Hepatocyte (in vitro differentiated cells): ENCODE data around the gene NFKBIA. TPM values are rescaled to one million over a fixed set of nuclear protein-coding genes. Genes with fewer than 3 reads are reported as not detected.

ENCODE experiments used
- DNase-seq: peaks from one replicate; pipeline ENCODE4 v3.0.0-alpha.2; 2016; ENCODE audit warnings: low spot score
- H2AFZ ChIP-seq: fragments of 200-600 bp; sonication (generic); 2 replicates; pipeline ENCODE4 v1.6.0; 2016; ENCODE audit warnings: antibody characterized with exemption, mild to moderate bottlenecking
- H3K27ac ChIP-seq: fragments of 200-600 bp; sonication (generic); 2 replicates; pipeline ENCODE4 v1.5.1; 2016; ENCODE audit warnings: mild to moderate bottlenecking
- H3K27me3 ChIP-seq: fragments of 200-600 bp; sonication (generic); 2 replicates; pipeline ENCODE4 v1.6.1; 2016
- H3K36me3 ChIP-seq: fragments of 200-600 bp; sonication (generic); replicated peaks from 2 replicates; pipeline ENCODE4 v1.5.1; 2016; ENCODE audit warnings: low read depth; ENCODE audit not compliant: insufficient read depth
- H3K4me1 ChIP-seq: fragments of 200-600 bp; sonication (generic); 2 replicates; pipeline ENCODE4 v1.5.1; 2016; ENCODE audit warnings: mild to moderate bottlenecking, moderate library complexity; ENCODE audit not compliant: insufficient read depth
- H3K4me2 ChIP-seq: fragments of 200-600 bp; sonication (generic); 2 replicates; pipeline ENCODE4 v1.6.0; 2016
- H3K4me3 ChIP-seq: fragments of 200-600 bp; sonication (generic); 2 replicates; pipeline ENCODE4 v1.5.1; 2016; ENCODE audit warnings: mild to moderate bottlenecking
- H3K79me2 ChIP-seq: fragments of 200-600 bp; sonication (generic); 2 replicates; pipeline ENCODE4 v1.6.0; 2017; ENCODE audit warnings: mild to moderate bottlenecking
- H3K9me2 ChIP-seq: fragments of 200-600 bp; sonication (generic); replicated peaks from 2 replicates; pipeline ENCODE4 v1.6.0; 2017; ENCODE audit warnings: mild to moderate bottlenecking; ENCODE audit not compliant: insufficient read depth
- H3K9me3 ChIP-seq: fragments of 200-600 bp; sonication (generic); 2 replicates; pipeline ENCODE4 v1.5.1; 2016; ENCODE audit warnings: low read depth, mild to moderate bottlenecking
- H4K20me1 ChIP-seq: fragments of 200-600 bp; sonication (generic); 2 replicates; pipeline ENCODE4 v1.6.0; 2016; ENCODE audit warnings: mild to moderate bottlenecking; ENCODE audit not compliant: insufficient read depth, poor library complexity, severe bottlenecking
- EZH2 ChIP-seq: fragments of 200-600 bp; sonication (generic); IDR thresholded peaks from 2 replicates; pipeline ENCODE4 v1.6.1; 2016; ENCODE audit warnings: antibody characterized with exemption, mild to moderate bottlenecking, borderline replicate concordance
- EZH2phosphoT487 ChIP-seq: fragments of 200-600 bp; sonication (generic); IDR thresholded peaks from one replicate; pipeline ENCODE4 v1.6.1; 2018; ENCODE audit warnings: antibody characterized with exemption, mild to moderate bottlenecking, low read depth, moderate library complexity; ENCODE audit not compliant: unreplicated experiment, severe bottlenecking
- WGBS: methylation state at CpG from one replicate; pipeline ENCODE4 v1.1.6; 2016; ENCODE audit warnings: low lambda C conversion rate; ENCODE audit errors: missing lambda C conversion rate; 5-methylcytosine and 5-hydroxymethylcytosine counted together
- polyA plus RNA-seq: library from polyadenylated mRNA; unstranded; fragments of >200 nt; fragmentation: Nextera tagmentation; extraction: Ambion mirVana; gene quantifications from 2 replicates; pipeline ENCODE4 v1.2.1, GENCODE V29; 2016
- total RNA-seq: library from RNA; depleted of rRNA; stranded (reverse); fragments of >200 nt; gene quantifications from 2 replicates; pipeline ENCODE4 v1.2.3, GENCODE V29; 2014
- TF ChIP-seq, protein P1 (sequence below): fragments of 200-600 bp; sonication (generic); IDR thresholded peaks from 2 replicates; pipeline ENCODE4 v1.5.1; 2016; ENCODE audit warnings: antibody characterized with exemption, mild to moderate bottlenecking; ENCODE audit not compliant: poor library complexity

NFKBIA gene
- total and polyA plus RNA-seq, 2 experiments from 2014 or later = 252 to 345 TPM

- no peak overlapping the region for H3K27ac ChIP-seq
- H3K9me2 ChIP-seq = no peaks in the 10 kb centered on the region
- no peak overlapping the region for H3K4me3 ChIP-seq
- H2AFZ ChIP-seq = no peak overlapping the region
- WGBS = 76% methylated on average over 7 of the region's 7 CpGs
- H3K79me2 ChIP-seq = no peaks in the 10 kb centered on the region
- H3K4me1 ChIP-seq = no peaks in the 10 kb centered on the region
- no peaks in the 10 kb centered on the region for H4K20me1 ChIP-seq
- no peak for DNase-seq
- H3K4me2 ChIP-seq = no peak overlapping the region
- no peaks in the 10 kb centered on the region for H3K9me3 ChIP-seq
- H3K27me3 ChIP-seq = no peaks in the 10 kb centered on the region
- no peaks in the 10 kb centered on the region for H3K36me3 ChIP-seq
- TF ChIP-seq, protein P1, sequence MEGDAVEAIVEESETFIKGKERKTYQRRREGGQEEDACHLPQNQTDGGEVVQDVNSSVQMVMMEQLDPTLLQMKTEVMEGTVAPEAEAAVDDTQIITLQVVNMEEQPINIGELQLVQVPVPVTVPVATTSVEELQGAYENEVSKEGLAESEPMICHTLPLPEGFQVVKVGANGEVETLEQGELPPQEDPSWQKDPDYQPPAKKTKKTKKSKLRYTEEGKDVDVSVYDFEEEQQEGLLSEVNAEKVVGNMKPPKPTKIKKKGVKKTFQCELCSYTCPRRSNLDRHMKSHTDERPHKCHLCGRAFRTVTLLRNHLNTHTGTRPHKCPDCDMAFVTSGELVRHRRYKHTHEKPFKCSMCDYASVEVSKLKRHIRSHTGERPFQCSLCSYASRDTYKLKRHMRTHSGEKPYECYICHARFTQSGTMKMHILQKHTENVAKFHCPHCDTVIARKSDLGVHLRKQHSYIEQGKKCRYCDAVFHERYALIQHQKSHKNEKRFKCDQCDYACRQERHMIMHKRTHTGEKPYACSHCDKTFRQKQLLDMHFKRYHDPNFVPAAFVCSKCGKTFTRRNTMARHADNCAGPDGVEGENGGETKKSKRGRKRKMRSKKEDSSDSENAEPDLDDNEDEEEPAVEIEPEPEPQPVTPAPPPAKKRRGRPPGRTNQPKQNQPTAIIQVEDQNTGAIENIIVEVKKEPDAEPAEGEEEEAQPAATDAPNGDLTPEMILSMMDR = no peak
- TF ChIP-seq EZH2phosphoT487 = no peak
- TF ChIP-seq EZH2 = no peak
These were observed 14.9 kb upstream of the NFKBIA start for GRCh38 chr14:35419429-35419841.

GRCh38 chr14:35418093-35418492 is 13.5 kb upstream of the NFKBIA start:
- Histone ChIP-seq H3K9me3 (no peaks in the 10 kb centered on the region), H4K20me1 (no peaks in the 10 kb centered on the region)

DNA sequence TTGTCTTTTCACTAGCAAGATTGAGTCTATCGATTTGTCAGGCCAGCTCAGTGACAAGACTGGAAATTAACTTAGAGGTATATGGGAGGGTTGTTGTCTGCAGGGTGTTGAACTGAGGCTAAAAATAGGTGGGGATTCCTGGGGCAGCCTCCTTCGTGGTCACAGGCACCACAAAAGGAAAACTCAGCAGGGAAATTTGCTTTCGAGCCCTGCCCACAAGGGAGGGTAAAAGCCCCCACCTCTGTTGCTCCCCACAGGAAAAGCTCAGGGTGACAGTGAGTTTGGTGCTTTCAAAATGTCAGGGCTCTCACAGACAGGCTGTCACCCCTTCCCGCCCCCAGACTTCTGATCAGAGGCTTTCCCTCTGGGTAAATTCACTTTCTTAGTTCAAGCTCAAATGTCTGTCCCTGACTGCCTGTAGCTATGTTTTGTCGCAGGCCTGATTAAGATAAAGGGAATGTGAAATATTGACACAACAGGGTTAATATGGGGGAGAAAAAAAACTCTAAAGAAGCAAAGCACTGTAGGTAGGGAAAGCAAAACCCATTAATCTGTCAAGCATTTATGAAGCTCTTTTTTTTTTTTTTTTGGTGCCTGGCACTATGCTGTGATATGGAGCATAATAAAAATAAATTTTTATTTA is 11.7 kb upstream of the NFKBIA start:
- no peaks in the 10 kb centered on the region for H3K9me3 ChIP-seq
- no peaks in the 10 kb centered on the region for H3K79me2 ChIP-seq
- no peak for DNase-seq
- H3K9me2 ChIP-seq = no peaks in the 10 kb centered on the region
- H2AFZ ChIP-seq = no peak overlapping the region
- no peak overlapping the region for H3K4me3 ChIP-seq
- no peaks in the 10 kb centered on the region for H3K4me1 ChIP-seq
- H3K27me3 ChIP-seq = no peaks in the 10 kb centered on the region
- 53% methylated on average over 5 of the region's 5 CpGs for WGBS
- no peak for TF ChIP-seq EZH2
- TF ChIP-seq, protein P1 = no peak
- H3K27ac ChIP-seq = no peak overlapping the region
- H3K4me2 ChIP-seq = no peak overlapping the region
- no peaks in the 10 kb centered on the region for H3K36me3 ChIP-seq
- no peaks in the 10 kb centered on the region for H4K20me1 ChIP-seq

More at GRCh38 chr14:35418093-35418492, 13.5 kb upstream of the NFKBIA start:
- no peak for DNase-seq
- H3K79me2 ChIP-seq = no peaks in the 10 kb centered on the region
- no peaks in the 10 kb centered on the region for H3K9me2 ChIP-seq
- H2AFZ ChIP-seq = no peak overlapping the region
- TF ChIP-seq, protein P1 = no peak
- no peak for TF ChIP-seq EZH2phosphoT487
- no peak for TF ChIP-seq EZH2
- H3K4me2 ChIP-seq = no peak overlapping the region
- no peak overlapping the region for H3K4me3 ChIP-seq
- H3K27ac ChIP-seq = no peak overlapping the region
- H3K36me3 ChIP-seq = no peaks in the 10 kb centered on the region
- 82% methylated on average over 2 of the region's 2 CpGs for WGBS
- no peaks in the 10 kb centered on the region for H3K27me3 ChIP-seq
- H3K4me1 ChIP-seq = no peaks in the 10 kb centered on the region

DNA sequence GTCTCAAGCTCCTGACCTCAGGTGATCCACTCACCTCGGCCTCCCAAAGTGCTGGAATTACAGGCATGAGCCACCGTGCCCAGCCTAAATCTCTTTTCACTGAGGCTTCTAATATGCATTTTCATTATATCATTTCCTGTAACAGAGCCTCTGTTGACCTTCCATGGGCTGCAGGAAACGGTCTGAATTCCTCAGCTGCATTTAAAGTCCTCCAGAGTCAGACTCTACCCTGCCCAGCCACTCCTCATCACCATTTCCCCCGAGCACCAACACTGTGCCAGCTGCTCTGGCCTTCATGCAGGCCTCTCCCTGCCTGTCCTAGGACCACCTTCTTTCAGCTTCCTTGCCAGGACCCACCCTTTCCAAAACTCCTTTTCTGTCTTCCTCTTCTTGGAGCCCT is 9.8 kb upstream of the NFKBIA start:
- Histone ChIP-seq H3K36me3 (no peaks in the 10 kb centered on the region), H3K4me3 (no peak overlapping the region), H3K4me2 (no peak overlapping the region), H2AFZ (no peak overlapping the region), H3K27me3 (no peaks in the 10 kb centered on the region), H3K9me3 (no peaks in the 10 kb centered on the region), H4K20me1 (no peaks in the 10 kb centered on the region), H3K27ac (no peak overlapping the region), H3K4me1 (no peaks in the 10 kb centered on the region), H3K9me2 (no peaks in the 10 kb centered on the region), H3K79me2 (no peaks in the 10 kb centered on the region)
- TF ChIP-seq EZH2 = no peak
- TF ChIP-seq, protein P1 = no peak
- TF ChIP-seq EZH2phosphoT487 = no peak
- WGBS = 46% methylated on average over 4 of the region's 4 CpGs
- DNase-seq = no peak
